Astrocyte (in vitro differentiated cells and primary cell): Measurements from ENCODE around the gene CALU. TPM values are rescaled to one million over a fixed set of nuclear protein-coding genes. Genes with fewer than 3 reads are reported as not detected.

Experiments used
- DNase-seq: peaks from one replicate; pipeline ENCODE4 v3.0.0-alpha.2; 2010; ENCODE audit warnings: low read depth
- FAIRE-seq: peaks from 2 replicates; lab custom pipeline; 2011; peaks lifted over from hg19 to GRCh38; lab: Jason Lieb, UNC
- H2AFZ ChIP-seq: 2 replicates; pipeline ENCODE4 v1.6.0; 2012; ENCODE audit warnings: low read depth, low read length, inconsistent platforms
- H3K27ac ChIP-seq: 2 replicates; pipeline ENCODE4 v1.5.1; 2011; ENCODE audit warnings: low read depth, low read length, inconsistent platforms
- H3K27me3 ChIP-seq: 2 replicates; pipeline ENCODE4 v1.6.0; 2011; ENCODE audit warnings: low read length, inconsistent platforms; ENCODE audit not compliant: insufficient read depth
- H3K36me3 ChIP-seq: 2 replicates; pipeline ENCODE4 v1.5.1; 2011; ENCODE audit warnings: low read length, inconsistent platforms; ENCODE audit not compliant: insufficient read depth
- H3K4me1 ChIP-seq: 2 replicates; pipeline ENCODE4 v1.5.1; 2011; ENCODE audit warnings: low read length, inconsistent platforms; ENCODE audit not compliant: insufficient read depth
- H3K4me2 ChIP-seq: 2 replicates; pipeline ENCODE4 v1.6.0; 2012; ENCODE audit warnings: low read length, inconsistent platforms
- H3K4me3 ChIP-seq: 2 replicates; pipeline ENCODE4 v1.5.1; 2011; ENCODE audit warnings: low read depth, mild to moderate bottlenecking, low read length, inconsistent platforms; ENCODE audit not compliant: insufficient read depth
- H3K79me2 ChIP-seq: 2 replicates; pipeline ENCODE4 v1.6.0; 2012; ENCODE audit warnings: mild to moderate bottlenecking, low read length, inconsistent platforms; ENCODE audit not compliant: insufficient read depth
- H3K9ac ChIP-seq: 2 replicates; pipeline ENCODE4 v1.6.0; 2012; ENCODE audit warnings: mild to moderate bottlenecking, low read length, inconsistent platforms
- H3K9me3 ChIP-seq: 2 replicates; pipeline ENCODE4 v1.5.1; 2012; ENCODE audit warnings: low read depth, mild to moderate bottlenecking, low read length, inconsistent platforms; ENCODE audit not compliant: insufficient read depth
- H4K20me1 ChIP-seq: 2 replicates; pipeline ENCODE4 v1.6.0; 2012; ENCODE audit warnings: low read length, inconsistent platforms; ENCODE audit not compliant: insufficient read depth
- H3K27ac Mint-ChIP-seq: one replicate; pipeline ENCODE4 v1.8.0; 2021; ENCODE audit warnings: mild to moderate bottlenecking, mixed read lengths; ENCODE audit not compliant: unreplicated experiment
- H3K27me3 Mint-ChIP-seq: one replicate; pipeline ENCODE4 v1.8.0; 2021; ENCODE audit warnings: low read depth, mixed read lengths; ENCODE audit not compliant: unreplicated experiment
- H3K36me3 Mint-ChIP-seq: one replicate; pipeline ENCODE4 v1.8.0; 2021; ENCODE audit warnings: low read depth, mixed read lengths; ENCODE audit not compliant: unreplicated experiment
- H3K4me1 Mint-ChIP-seq: one replicate; pipeline ENCODE4 v1.8.0; 2021; ENCODE audit warnings: low read depth, mixed read lengths; ENCODE audit not compliant: unreplicated experiment
- H3K4me3 Mint-ChIP-seq: one replicate; pipeline ENCODE4 v1.8.0; 2021; ENCODE audit warnings: mild to moderate bottlenecking, moderate library complexity, mixed read lengths; ENCODE audit not compliant: unreplicated experiment
- H3K9me3 Mint-ChIP-seq: one replicate; pipeline ENCODE4 v1.8.0; 2021; ENCODE audit warnings: mild to moderate bottlenecking, mixed read lengths; ENCODE audit not compliant: unreplicated experiment
- EZH2 ChIP-seq: IDR thresholded peaks from 2 replicates; pipeline ENCODE4 v1.6.1; 2012; ENCODE audit warnings: mild to moderate bottlenecking, low read length, inconsistent platforms; ENCODE audit not compliant: insufficient read depth
- total RNA-seq: library from RNA; stranded (reverse); gene quantifications from 2 replicates; pipeline ENCODE4 v1.2.1, GENCODE V29; 2021
- TF ChIP-seq, protein P1 (sequence below): IDR thresholded peaks from 2 replicates; pipeline ENCODE4 v1.5.1; 2011; ENCODE audit warnings: low read depth, mild to moderate bottlenecking, inconsistent platforms, low read length, moderate library complexity; ENCODE audit not compliant: insufficient read depth

CALU gene
- total RNA-seq, 1 donor from 2014 or later = 670 TPM

- no peak overlapping the region for H3K4me3 Mint-ChIP-seq
Measured at GRCh38 chr7:128752251-128752650, 13.1 kb downstream of the CALU start.

GRCh38 chr7:128755075-128755818 lies 16.1 kb downstream of the CALU start:
- FAIRE-seq (no peak), DNase-seq (no peak)
- H3K27ac Mint-ChIP-seq = peak overlapping the region; percentile 6
- Histone ChIP-seq H4K20me1 (peaks cover 93% of the 10 kb centered on the region), H3K4me3 (no peak overlapping the region), H3K27me3 (no peaks in the 10 kb centered on the region), H3K4me1 (peaks cover 24% of the 10 kb centered on the region), H3K27ac (peak overlapping the region; percentile 85), H3K4me2 (peak overlapping the region; percentile 49), H3K9me3 (no peaks in the 10 kb centered on the region), H2AFZ (no peak overlapping the region), H3K9ac (no peak overlapping the region), H3K36me3 (peaks cover 72% of the 10 kb centered on the region), H3K79me2 (peaks cover 98% of the 10 kb centered on the region)
- no peaks in the 10 kb centered on the region for H3K27me3 Mint-ChIP-seq
- peaks cover 24% of the 10 kb centered on the region for H3K36me3 Mint-ChIP-seq
- no peak overlapping the region for H3K4me3 Mint-ChIP-seq
- TF ChIP-seq, protein P1, sequence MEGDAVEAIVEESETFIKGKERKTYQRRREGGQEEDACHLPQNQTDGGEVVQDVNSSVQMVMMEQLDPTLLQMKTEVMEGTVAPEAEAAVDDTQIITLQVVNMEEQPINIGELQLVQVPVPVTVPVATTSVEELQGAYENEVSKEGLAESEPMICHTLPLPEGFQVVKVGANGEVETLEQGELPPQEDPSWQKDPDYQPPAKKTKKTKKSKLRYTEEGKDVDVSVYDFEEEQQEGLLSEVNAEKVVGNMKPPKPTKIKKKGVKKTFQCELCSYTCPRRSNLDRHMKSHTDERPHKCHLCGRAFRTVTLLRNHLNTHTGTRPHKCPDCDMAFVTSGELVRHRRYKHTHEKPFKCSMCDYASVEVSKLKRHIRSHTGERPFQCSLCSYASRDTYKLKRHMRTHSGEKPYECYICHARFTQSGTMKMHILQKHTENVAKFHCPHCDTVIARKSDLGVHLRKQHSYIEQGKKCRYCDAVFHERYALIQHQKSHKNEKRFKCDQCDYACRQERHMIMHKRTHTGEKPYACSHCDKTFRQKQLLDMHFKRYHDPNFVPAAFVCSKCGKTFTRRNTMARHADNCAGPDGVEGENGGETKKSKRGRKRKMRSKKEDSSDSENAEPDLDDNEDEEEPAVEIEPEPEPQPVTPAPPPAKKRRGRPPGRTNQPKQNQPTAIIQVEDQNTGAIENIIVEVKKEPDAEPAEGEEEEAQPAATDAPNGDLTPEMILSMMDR = no peak
- no peak for TF ChIP-seq EZH2
- peaks cover 24% of the 10 kb centered on the region for H3K4me1 Mint-ChIP-seq
- H3K9me3 Mint-ChIP-seq = no peaks in the 10 kb centered on the region

More at GRCh38 chr7:128752251-128752650, 13.1 kb downstream of the CALU start:
- H3K27me3 Mint-ChIP-seq = no peaks in the 10 kb centered on the region
- H3K36me3 Mint-ChIP-seq = peaks cover 36% of the 10 kb centered on the region
- H3K4me3 ChIP-seq = no peak overlapping the region
- H3K9ac ChIP-seq = no peak overlapping the region
- H3K79me2 ChIP-seq = peaks cover 99% of the 10 kb centered on the region
- peaks cover 23% of the 10 kb centered on the region for H3K4me1 ChIP-seq
- no peaks in the 10 kb centered on the region for H3K27me3 ChIP-seq
- peaks cover 96% of the 10 kb centered on the region for H4K20me1 ChIP-seq
- no peak overlapping the region for H2AFZ ChIP-seq
- H3K4me1 Mint-ChIP-seq = peaks cover 24% of the 10 kb centered on the region
- H3K36me3 ChIP-seq = peaks cover 66% of the 10 kb centered on the region
- H3K4me2 ChIP-seq = no peak overlapping the region
- H3K27ac Mint-ChIP-seq = no peak overlapping the region
- H3K9me3 ChIP-seq = no peaks in the 10 kb centered on the region
- no peak for DNase-seq
- no peaks in the 10 kb centered on the region for H3K9me3 Mint-ChIP-seq
- FAIRE-seq = no peak
- TF ChIP-seq EZH2 = no peak
- TF ChIP-seq, protein P1 = no peak
- no peak overlapping the region for H3K27ac ChIP-seq
